ENCODE results near the gene AMELX.

Gene AMELX

DNA sequence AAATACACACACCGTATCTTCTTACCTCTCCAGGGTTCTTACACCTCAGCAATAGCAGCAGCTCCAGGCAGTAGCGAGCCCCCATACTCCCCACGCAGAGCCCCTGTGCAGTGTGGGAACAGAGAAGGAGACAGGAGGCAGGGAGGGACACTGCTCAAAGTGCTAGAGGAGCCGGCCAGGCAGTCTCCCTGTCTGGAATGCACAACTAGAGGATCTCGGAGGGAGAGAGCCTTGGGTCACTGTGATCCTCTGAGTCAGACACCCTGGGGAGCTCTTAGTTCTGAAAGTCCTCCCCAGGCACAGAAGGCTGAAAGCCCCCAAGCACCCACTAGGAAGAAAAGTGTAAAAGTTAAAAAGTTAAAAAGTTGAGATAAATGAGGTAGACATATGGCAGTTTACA lies 16.0 kb downstream of the AMELX start:
- DNase-seq (ENCODE audit: low read depth) = no peak

DNA sequence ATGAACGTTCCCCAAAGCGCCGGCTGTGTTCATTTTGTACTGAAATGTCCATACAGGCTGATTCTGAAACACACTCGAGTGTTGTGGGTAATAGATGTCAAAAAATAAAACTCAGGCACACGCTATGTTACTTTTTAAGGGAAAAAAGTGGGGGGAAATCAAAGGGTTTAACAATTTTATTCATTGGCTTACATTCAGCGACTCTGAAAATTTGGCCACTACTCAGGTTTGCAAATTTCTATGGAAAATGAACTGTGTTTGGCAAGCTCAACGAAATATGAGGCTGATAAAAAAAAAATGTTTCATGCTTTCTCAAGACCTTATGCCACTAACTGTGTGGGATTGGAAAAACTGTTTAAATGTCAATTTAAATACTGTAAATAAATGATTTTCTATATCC lies 18.5 kb downstream of the AMELX start:
- DNase-seq (ENCODE audit: low read depth) = no peak

DNA sequence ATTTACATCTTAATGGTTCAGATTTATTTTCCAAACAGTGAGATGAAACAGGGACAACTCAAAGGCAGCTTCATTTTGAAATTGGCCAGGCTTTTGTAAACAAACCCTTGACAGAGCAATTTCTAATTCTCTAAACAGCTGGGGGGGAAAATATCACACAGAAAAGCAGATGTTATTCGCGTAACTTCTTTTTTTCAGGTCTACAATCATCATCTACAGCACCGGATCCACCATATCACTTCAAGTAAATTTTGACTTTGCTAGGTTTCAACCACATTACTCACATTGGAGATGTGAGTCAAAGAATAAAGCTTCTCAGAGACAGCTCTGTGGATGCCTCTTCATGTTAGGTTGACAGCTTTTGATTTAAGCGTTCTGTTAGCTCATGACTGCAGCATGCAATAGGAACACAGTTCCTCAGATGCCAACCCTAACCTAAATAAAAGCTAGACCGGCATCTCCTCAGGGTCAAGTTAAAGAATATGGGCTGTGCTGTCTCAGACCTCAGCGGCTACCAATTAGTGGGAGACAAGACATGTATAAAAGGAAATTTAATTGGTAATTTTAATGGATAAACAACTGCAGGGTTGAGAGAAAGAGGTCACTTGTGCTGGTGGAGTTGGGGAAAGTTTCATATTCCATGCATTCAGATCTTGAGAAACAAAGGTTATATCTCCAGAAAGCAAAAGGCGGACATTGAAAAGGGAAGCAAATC lies 26.8 kb downstream of the AMELX start:
- DNase-seq (ENCODE audit: low read depth) = no peak

DNA sequence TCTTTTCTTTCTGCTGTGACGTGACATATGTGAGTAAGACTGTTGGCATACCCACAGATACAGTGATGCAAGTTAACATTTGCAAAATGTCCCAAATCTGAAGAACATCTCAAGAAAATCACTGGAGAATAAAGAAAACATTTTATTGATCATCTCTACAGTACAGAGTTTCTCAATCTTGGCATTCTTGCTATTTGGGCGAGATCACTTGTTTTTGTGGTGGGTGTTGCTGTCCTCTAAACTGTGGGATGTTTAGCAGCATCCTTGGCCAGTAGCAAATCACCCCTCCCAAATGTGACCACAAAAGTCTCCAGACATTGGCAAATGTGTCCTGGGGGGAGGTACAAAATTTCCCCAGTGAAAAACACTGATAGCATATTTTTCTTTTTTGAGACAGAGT lies 28.8 kb downstream of the AMELX start:
- no peak for DNase-seq (ENCODE audit: low read depth)

DNA sequence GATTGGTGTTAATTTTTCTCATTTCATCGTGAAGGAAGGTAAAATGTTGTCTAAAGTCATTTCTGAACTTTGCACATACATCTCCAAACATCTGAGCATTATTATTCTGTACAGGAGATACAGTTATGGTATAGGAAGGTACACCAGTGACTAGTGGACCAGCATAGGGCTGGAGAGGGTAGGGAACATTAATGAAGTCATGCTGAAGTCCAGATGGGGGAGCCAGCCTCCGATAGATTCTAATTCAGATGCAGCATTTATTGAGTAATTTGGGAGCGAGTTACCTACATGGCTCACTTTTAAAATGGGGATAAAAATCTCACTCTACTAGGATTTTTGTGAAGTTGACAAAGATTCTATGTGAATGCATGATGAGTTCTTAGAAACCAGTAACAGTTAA lies 34.9 kb downstream of the AMELX start:
- DNase-seq (ENCODE audit: low read depth) = no peak

DNA sequence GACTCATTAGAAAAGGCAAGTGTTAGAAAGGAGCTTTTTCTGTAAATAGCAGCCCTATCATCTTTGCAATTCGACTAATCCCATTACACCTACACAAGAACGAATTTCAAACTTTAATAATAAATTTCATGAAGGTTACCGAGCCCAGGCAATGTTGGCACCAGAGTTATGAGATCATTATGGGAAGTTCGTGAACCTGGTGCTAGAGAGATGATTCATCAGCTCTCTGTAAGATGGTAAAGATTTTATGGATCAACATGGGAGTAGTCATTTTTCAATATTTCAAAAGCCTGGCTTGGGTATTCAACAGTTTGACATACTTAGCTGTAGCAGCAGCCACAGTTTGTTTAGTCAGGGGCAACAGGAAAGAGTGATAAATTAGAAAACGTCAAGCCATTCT lies 35.8 kb downstream of the AMELX start:
- DNase-seq (ENCODE audit: low read depth) = no peak

DNA sequence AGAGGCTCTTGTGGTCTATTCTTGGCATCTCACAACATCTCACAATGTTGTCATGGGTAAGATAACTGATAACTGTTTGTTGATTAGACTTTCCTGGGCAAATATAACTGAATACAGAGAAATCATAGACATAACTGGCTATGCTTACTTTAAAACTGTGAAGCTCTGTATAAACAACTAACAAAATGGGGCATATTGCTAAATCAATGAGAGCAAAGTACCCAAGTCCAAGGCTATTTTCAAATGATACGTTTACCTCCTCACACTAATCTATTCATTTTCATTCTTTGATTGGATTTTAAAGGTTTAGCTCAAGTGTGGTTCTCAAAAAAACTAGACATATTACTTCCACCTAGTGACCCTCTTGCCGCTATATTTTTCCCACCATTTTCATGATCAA lies 38.6 kb downstream of the AMELX start:
- DNase-seq (ENCODE audit: low read depth) = no peak

DNA sequence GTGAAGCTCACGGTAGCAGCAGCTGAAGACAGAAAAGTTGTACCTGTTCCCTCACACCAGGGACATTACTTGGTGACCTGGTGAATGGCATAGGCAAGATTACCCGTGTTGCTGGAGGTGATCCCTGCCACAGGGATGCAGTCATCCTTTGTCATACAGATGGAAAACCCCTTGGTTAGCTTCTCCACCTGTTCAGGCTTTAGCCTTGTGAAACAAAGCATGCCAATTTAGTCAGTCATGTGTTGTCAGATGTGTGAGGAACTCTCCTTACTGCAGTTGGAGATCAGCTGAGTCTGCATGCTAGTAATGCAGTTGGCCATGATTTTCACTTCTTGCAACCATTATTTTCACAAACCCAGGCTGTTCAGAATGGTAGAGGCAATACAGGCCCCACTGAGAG lies 41.0 kb downstream of the AMELX start:
- DNase-seq (ENCODE audit: low read depth) = no peak

DNA sequence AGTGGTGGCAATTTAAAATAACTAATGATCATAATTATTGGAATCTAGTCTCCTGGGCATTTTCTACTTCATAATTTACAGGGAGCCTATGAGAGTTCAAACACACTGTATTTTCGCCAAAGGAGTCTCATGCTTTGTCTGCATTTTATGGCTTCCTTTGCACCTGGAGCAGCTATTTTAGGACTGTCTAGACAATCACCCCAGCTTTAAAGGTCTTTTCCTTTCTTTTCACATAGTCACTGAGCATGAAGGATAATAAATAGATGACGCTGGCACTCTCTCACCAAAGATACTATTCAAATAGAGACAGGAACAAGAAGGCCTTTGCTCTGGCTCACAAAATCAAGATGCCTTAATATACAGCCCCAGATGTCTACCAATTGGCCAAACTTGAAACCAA lies 43.0 kb downstream of the AMELX start:
- DNase-seq (ENCODE audit: low read depth) = no peak

DNA sequence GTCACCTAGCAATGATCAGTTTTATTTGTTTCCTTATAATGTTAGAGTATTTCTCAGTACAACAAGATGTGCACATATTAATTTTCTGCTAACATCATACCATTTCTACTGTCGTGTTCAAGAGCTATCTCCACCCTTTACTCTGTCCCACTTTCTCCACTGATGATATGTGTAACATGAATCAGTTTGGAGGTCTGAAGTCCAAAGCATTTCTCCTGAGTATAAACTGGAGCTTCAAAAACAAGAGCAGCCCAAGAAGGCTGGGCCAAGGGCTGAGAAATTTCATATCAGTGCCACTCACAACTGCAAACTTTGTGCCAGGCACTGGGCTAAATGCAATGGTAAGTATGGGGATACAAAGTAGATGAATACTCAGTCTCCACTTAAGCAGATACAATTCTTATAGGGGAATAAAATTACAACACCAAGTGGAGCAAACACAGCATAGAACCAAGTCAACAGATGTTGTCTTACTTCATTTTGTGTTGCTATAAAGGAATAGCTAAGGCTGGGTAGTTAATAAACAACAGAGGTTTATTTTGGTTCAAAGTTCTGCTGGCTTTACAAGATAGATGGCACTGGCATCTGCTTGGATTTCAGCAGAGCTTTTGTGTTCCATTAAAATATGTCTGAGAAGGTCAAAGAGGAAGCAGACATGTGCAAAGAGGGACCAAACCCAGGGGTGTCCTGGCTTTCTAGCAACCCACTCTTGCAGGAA lies 44.2 kb downstream of the AMELX start:
- no peak for DNase-seq (ENCODE audit: low read depth)

DNA sequence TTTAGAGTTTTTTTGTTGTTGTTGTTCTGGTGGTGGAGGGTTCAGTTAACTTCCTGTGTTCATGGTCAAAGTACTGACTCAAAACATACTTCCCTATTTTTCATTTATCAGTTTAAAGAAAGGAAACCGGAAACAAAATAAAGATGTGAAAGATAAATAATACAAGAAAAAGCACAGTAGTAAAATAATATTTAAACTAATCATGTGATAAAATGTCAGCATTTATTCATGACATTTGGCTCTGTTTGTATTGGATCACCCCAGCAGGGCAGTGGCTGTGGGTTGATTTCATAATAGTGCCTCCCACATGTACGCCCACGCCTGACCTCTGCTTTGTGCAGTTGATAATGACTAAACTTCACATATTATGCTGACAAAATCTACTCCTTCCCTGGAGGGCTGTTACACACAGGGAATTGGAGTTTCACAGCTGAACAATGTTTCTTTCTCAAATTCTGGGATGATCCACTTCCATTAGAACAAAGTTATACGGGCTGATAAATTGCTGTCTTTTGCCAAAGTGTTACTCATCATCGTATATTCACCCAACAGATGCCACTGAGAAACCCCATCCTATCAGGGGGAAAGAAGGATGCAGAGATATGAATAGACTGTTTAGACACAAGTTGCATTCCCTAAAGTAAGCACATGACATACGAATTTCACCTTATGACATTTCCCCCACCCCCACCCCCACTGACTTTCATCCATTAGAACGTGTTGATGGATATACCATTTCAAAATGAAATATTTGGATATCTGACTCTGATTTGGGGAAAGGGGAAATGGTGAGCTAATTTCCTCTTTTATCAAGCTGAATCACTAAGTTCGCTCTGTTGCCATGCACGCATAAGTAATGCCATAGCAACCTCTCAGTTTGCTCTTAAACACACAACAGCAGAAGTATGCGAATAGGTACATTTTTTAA lies 48.3 kb downstream of the AMELX start:
- DNase-seq (ENCODE audit: low read depth) = peak; percentile 3

DNA sequence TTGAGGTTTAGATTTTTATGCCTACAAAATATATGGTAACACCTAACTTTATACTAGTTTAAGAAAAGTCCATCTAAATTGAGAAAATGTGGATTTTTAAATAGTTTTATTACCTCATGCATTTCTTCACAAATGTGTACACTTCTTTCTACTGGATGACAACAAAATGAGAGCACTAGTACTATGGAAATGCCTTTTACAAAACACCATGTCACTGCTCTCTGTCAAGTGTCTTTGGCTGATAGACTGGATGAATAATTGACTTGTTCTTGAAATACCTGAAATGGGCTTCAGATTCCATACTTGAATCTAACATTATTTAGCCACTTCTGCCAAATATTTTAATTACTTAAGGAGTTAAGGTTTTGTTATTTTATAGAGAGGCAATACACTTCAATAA lies 49.5 kb downstream of the AMELX start:
- no peak for DNase-seq (ENCODE audit: low read depth)

DNA sequence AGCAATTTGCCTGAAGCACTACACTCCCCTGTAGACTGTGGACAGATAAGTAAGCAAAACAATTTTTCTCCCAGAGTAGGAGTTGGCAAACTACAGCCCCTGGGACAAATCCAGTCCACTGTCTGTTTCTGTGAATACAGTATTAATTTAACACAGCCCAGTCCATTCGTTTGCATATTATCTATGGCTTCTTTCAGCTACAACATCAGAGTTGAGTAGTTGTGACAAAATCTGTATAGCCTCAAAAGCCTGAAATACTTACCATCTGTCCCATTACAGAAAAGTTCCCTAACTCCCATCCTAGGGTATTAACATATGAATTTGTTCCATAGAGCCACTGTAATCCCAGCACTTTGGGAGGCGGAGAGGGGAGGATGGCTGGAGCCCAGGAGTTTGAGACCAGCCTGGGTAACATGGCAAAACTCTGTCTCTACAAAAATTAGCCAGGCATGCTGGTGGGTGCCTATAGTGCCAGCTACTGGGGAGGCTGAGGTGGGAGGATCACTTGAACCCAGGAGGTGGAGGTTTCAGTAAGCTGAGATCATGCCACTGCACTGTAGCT lies 53.0 kb downstream of the AMELX start:
- DNase-seq (ENCODE audit: low read depth) = no peak

DNA sequence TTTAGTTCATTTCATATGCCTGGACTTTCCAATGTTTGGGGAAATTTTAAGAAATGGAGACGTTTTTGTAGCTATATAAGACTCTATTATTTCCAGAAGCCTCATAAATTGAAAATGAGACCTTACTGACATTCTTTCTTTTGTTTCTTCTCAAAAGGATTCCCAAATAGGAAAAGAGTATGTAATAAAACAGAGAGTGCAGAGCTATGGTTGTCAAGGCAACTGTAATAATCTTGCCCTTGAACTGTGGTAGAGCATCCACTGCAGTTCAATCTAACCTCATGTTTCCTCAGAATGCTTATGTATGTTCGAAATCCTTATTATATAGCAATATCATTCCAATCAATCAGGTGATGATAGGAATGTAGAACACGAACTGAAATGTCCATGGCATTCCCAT lies 54.1 kb downstream of the AMELX start:
- no peak for DNase-seq (ENCODE audit: low read depth)

DNA sequence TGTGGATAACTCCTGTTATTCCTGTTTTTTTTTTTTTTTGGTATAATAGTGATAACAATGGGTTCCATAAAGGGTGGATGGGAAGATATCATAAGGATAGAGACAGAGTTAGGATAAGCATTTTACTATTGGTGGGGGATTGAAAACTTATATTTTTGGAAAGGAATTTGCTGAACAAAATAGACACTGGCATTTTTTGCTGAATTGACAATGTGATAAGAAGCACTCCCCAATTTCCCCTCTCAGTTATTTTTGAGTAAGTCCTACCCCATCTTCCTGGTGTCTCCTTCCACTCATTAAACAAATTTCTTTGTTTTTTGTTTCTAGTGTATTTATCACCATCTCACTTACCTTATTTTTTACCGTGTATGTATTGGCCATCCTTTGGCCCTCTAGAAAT lies 55.8 kb downstream of the AMELX start:
- DNase-seq (ENCODE audit: low read depth) = no peak

DNA sequence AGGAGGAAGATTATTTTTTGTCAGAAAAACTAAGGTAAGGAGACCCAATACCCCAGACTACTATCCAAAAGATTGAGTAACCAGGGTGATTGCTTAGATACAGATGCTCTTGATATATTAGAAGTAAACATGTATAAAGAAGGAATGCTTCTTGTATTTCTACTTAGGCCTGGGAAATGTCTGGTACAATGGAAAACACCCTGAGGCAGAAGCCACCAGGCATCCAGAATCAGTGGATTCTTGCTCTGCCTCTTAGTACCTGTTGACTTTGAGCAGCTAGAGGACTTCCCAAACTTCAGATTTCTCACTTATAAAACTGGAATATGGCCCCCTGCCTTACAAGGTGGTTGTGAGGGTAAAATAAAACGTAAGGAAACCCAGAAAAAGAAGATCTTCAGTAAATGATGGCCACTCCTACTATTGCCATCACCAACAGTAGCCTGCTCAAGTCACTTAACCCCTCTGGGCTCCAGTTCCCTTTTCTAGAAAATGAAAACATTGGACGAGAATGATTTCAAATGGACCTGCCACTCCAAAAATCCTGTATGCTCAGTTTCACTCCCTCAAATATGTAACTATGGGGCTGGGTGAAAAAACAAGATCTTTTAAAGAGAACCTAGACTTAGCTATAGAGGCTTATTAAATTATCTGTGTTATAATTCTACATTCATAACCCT lies 56.6 kb downstream of the AMELX start:
- DNase-seq (ENCODE audit: low read depth) = no peak
